SK-N-SH treated with all-trans-retinoic acid at 6 μM for 48 hours (cell line): ENCODE results near the gene SDK2.

ENCODE experiments used
- ATAC-seq: fragments of 200-7000 bp; cut with Tn5 transposase; 3 replicates; pipeline ENCODE4 v1.9.1; 2020; ENCODE audit warnings: mild to moderate bottlenecking, moderate library complexity
- ARNTL ChIP-seq: fragments of 450-650 bp; formaldehyde crosslinking; IDR thresholded peaks from 2 replicates; pipeline ENCODE4 v1.5.0; 2020; ENCODE audit warnings: low read depth, mild to moderate bottlenecking, moderate library complexity, borderline replicate concordance
- BACH2 ChIP-seq: fragments of 250-450 bp; sonication (Bioruptor Pico); IDR thresholded peaks from 2 replicates; pipeline ENCODE4 v1.9.0; 2021; ENCODE audit warnings: mild to moderate bottlenecking, borderline replicate concordance
- CSDC2 ChIP-seq: fragments of 250-450 bp; sonication (Bioruptor Pico); IDR thresholded peaks from 2 replicates; pipeline ENCODE4 v1.5.0; 2020; ENCODE audit warnings: mild to moderate bottlenecking, moderate library complexity
- CSRNP3 ChIP-seq: fragments of 250-450 bp; sonication (Bioruptor Pico); IDR thresholded peaks from 2 replicates; pipeline ENCODE4 v1.5.1; 2021; ENCODE audit warnings: mild to moderate bottlenecking, moderate library complexity
- GLIS3 ChIP-seq: fragments of 250-450 bp; sonication (Bioruptor Pico); IDR thresholded peaks from 2 replicates; pipeline ENCODE4 v1.5.0; 2020; ENCODE audit warnings: mild to moderate bottlenecking, moderate library complexity
- ISL1 ChIP-seq: fragments of 250-450 bp; sonication (Bioruptor Pico); IDR thresholded peaks from 2 replicates; pipeline ENCODE4 v2.1.2; 2022; ENCODE audit warnings: mild to moderate bottlenecking, moderate library complexity
- OSR1 ChIP-seq: fragments of 250-450 bp; sonication (Bioruptor Pico); IDR thresholded peaks from 2 replicates; pipeline ENCODE4 v1.8.0; 2022; ENCODE audit warnings: moderate library complexity, mild to moderate bottlenecking, inconsistent platforms
- PATZ1 ChIP-seq: fragments of 250-450 bp; sonication (Bioruptor Pico); IDR thresholded peaks from 2 replicates; pipeline ENCODE4 v1.8.0; 2020; ENCODE audit warnings: mild to moderate bottlenecking, moderate library complexity, borderline replicate concordance
- PPARA ChIP-seq: fragments of 250-450 bp; sonication (Bioruptor Pico); IDR thresholded peaks from 2 replicates; pipeline ENCODE4 v1.5.0; 2020; ENCODE audit warnings: mild to moderate bottlenecking, borderline replicate concordance
- RARB ChIP-seq: fragments of 250-450 bp; sonication (Bioruptor Pico); IDR thresholded peaks from 2 replicates; pipeline ENCODE4 v1.8.0; 2021; ENCODE audit warnings: mild to moderate bottlenecking, moderate library complexity
- SNAI2 ChIP-seq: fragments of 250-450 bp; sonication (Bioruptor Pico); IDR thresholded peaks from 2 replicates; pipeline ENCODE4 v1.5.0; 2020; ENCODE audit warnings: mild to moderate bottlenecking, moderate library complexity
- TCF4 ChIP-seq: fragments of 250-450 bp; sonication (Bioruptor Pico); IDR thresholded peaks from 2 replicates; pipeline ENCODE4 v1.8.0; 2021; ENCODE audit warnings: mild to moderate bottlenecking, moderate library complexity, borderline replicate concordance
- TOX ChIP-seq: fragments of 250-450 bp; sonication (Bioruptor Pico); IDR thresholded peaks from 2 replicates; pipeline ENCODE4 v1.8.0; 2021; ENCODE audit warnings: mild to moderate bottlenecking, moderate library complexity, borderline replicate concordance
- TSHZ2 ChIP-seq: fragments of 250-450 bp; sonication (Bioruptor Pico); IDR thresholded peaks from 2 replicates; pipeline ENCODE4 v1.5.0; 2020; ENCODE audit warnings: mild to moderate bottlenecking, moderate library complexity
- ZC3H10 ChIP-seq: fragments of 250-450 bp; sonication (Bioruptor Pico); IDR thresholded peaks from 2 replicates; pipeline ENCODE4 v1.5.1; 2021; ENCODE audit warnings: mild to moderate bottlenecking, moderate library complexity
- ZFP3 ChIP-seq: fragments of 250-450 bp; sonication (Bioruptor Pico); IDR thresholded peaks from 2 replicates; pipeline ENCODE4 v1.5.0; 2020; ENCODE audit warnings: mild to moderate bottlenecking, moderate library complexity
- ZFP30 ChIP-seq: fragments of 450-650 bp; formaldehyde crosslinking; IDR thresholded peaks from 2 replicates; pipeline ENCODE4 v1.5.0; 2022; ENCODE audit warnings: mild to moderate bottlenecking, moderate library complexity
- ZNF70 ChIP-seq: fragments of 450-650 bp; formaldehyde crosslinking; IDR thresholded peaks from 2 replicates; pipeline ENCODE4 v1.5.0; 2020; ENCODE audit warnings: mild to moderate bottlenecking, moderate library complexity
- ZNF8 ChIP-seq: fragments of 450-650 bp; formaldehyde crosslinking; IDR thresholded peaks from 2 replicates; pipeline ENCODE4 v1.5.0; 2020; ENCODE audit warnings: mild to moderate bottlenecking, moderate library complexity
- TF ChIP-seq, protein P1 (sequence below): fragments of 250-450 bp; sonication (Bioruptor Pico); IDR thresholded peaks from 2 replicates; pipeline ENCODE4 v1.5.1; 2020; ENCODE audit warnings: low read depth, mild to moderate bottlenecking, moderate library complexity

SDK2 gene

GRCh38 chr17:73582359-73582758 lies 61.9 kb downstream of the SDK2 start:
- no peak for TF ChIP-seq ZNF70 (CRISPR knock-in tag)
- TF ChIP-seq OSR1 (CRISPR knock-in tag): no peak
- no peak for TF ChIP-seq TSHZ2 (CRISPR knock-in tag)
- no peak for TF ChIP-seq ZNF8
- TF ChIP-seq TCF4 (CRISPR knock-in tag): no peak
- TF ChIP-seq PPARA (CRISPR knock-in tag): no peak
- no peak for TF ChIP-seq ISL1 (CRISPR knock-in tag)
- no peak for TF ChIP-seq SNAI2
- no peak for TF ChIP-seq ZFP3 (CRISPR knock-in tag)

DNA sequence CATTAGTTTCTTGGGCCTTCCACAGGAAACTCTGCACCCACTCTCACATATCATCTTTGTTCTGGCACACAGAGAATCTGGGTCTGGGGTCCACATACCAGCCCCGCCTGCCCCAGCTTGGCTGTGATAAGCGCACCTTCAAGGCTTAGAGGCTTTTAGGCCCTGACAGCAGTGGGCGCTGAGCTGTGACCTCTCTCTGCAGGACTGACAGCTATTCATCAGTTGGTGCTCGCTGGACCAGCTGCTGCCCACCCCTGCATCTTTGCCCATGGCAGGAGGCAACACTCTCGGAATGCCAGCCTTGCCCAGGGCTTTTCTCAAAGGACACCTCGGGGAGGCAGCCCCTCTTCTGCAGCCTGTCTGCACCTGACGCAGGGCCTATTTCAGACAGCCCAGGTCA lies 62.9 kb downstream of the SDK2 start:
- ATAC-seq: no peak
- TF ChIP-seq GLIS3 (CRISPR knock-in tag) (no peak), BACH2 (CRISPR knock-in tag) (no peak), CSDC2 (CRISPR knock-in tag) (no peak), ZNF8 (no peak), CSRNP3 (CRISPR knock-in tag) (no peak), ZFP30 (CRISPR knock-in tag) (no peak), ARNTL (CRISPR knock-in tag) (no peak), TCF4 (CRISPR knock-in tag) (no peak), PPARA (CRISPR knock-in tag) (no peak), PATZ1 (CRISPR knock-in tag) (no peak), RARB (CRISPR knock-in tag) (no peak), SNAI2 (no peak), TOX (CRISPR knock-in tag) (no peak), ZC3H10 (CRISPR knock-in tag) (no peak), TSHZ2 (CRISPR knock-in tag) (no peak)
- TF ChIP-seq, protein P1, sequence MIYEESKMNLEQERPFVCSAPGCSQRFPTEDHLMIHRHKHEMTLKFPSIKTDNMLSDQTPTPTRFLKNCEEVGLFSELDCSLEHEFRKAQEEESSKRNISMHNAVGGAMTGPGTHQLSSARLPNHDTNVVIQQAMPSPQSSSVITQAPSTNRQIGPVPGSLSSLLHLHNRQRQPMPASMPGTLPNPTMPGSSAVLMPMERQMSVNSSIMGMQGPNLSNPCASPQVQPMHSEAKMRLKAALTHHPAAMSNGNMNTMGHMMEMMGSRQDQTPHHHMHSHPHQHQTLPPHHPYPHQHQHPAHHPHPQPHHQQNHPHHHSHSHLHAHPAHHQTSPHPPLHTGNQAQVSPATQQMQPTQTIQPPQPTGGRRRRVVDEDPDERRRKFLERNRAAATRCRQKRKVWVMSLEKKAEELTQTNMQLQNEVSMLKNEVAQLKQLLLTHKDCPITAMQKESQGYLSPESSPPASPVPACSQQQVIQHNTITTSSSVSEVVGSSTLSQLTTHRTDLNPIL (CRISPR knock-in tag): no peak

More at GRCh38 chr17:73582359-73582758, 61.9 kb downstream of the SDK2 start:
- no peak for ATAC-seq

- no peak for ATAC-seq
- TF ChIP-seq TSHZ2 (CRISPR knock-in tag): no peak
- TF ChIP-seq BACH2 (CRISPR knock-in tag): no peak
- TF ChIP-seq ZFP3 (CRISPR knock-in tag): no peak
- no peak for TF ChIP-seq ZFP30 (CRISPR knock-in tag)
- no peak for TF ChIP-seq CSRNP3 (CRISPR knock-in tag)
- no peak for TF ChIP-seq RARB (CRISPR knock-in tag)
- TF ChIP-seq ARNTL (CRISPR knock-in tag): no peak
- TF ChIP-seq, protein P1 (CRISPR knock-in tag): no peak
These were observed 64.1 kb downstream of the SDK2 start for GRCh38 chr17:73580073-73580710.
